HG03558 (cell line): ENCODE results near the gene MFNG.

ENCODE experiments used
- ATAC-seq: cut with Tn5 transposase; IDR thresholded peaks from one replicate; pipeline ENCODE4 v1.9.1; 2021; ENCODE audit warnings: moderate number of reproducible peaks; ENCODE audit not compliant: unreplicated experiment; ENCODE audit errors: extremely low read depth

Gene MFNG

DNA sequence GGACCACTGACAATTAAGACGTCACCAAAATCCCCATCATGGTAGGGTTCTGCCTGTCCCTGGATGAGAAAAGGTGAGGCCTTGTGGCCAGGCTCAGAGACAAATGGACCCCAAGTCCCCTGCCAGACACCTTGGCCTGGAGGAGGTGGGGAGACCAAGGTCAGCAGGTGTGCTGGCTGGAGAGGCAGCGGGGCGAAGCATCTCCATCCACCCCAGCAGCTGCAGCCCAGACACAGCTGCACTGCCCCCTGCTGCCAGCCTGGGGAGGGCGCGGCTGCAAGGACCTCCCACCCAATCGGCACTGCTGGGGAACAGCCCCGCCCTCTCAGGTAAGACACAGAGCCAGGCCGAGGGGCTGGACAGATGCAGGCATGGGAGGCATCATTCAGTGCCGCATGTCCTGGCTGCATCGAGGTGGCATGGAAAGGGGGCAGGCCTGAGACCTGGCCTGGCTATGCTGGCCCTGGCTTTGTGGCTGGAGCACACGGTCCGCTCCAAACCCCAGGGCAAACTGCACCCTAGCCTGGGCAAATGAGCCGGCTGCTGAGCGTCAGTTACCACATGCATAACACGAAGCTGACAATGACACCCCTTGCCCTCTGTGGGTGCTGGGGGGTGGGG is 12.2 kb upstream of the MFNG start:
- ATAC-seq = no peak

DNA sequence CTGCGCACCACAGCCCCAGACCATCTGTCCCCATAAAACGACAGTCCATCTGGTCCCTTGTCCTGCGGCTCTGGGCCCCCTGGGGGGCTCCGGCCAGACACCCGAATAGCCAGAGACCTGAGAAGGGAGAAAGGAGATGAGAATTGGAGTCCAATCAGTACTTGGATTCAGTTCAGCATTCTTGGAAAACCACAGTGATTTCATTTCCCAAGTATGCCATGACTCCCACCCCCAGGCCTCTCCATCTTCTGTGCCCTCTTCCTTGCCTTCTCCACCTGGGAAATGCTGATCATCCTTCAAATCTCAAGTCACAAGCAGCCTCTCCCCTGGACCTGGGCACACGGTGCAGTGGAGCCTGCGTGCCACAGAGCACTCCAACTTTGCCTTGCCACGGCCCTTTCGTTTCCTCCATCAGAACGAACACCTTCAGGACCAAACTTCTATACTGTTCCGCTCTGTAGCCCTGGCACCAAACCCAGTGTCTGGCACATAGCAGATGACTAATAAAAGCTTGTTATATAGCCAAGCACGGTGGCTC is 10.9 kb upstream of the MFNG start:
- no peak for ATAC-seq

DNA sequence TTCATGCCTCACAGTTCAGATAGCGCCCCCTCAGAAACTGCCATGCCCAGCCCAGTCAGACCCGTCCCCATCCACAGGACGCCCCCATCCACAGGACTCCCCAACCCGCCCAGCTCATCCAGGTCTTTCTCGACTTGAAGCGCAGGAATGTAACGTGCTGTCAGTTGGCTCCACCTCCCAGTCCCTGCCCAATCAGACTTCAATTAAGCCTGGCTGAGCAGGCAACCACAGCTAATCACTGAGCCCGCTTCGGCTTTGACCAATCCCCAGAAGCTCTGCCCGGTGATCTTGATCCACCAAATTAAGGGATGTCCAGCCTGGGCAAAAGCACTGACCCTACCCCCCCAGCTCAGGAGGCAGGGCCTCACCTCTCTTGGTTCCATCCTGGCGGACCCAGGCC is 10.5 kb upstream of the MFNG start:
- ATAC-seq = no peak

DNA sequence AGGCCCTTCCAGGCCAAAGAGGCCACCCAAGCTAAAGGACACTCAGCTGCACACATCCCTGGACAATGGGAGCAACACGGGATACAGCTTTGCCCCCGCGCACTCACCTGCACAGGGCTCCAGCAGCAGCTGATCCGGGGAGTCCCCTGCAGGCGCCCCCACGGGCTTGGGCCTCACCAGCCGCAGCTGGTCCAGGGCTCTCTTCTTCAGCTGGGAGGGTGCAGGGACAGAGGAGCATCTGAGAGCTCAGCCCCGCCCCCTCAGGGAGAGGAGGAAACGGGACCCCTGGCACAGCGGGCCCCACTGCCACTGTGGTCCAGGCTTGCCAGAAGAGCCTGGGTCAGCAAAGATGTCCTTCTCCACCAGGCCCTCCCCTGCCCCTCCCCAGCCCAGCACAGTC is 7.8 kb upstream of the MFNG start:
- no peak for ATAC-seq

- ATAC-seq = no peak
Measured at GRCh38 chr22:37492428-37493344, 6.5 kb upstream of the MFNG start.

- no peak for ATAC-seq
Measured at GRCh38 chr22:37491559-37492427, 5.6 kb upstream of the MFNG start.

GRCh38 chr22:37491106-37491505 is 4.9 kb upstream of the MFNG start:
- ATAC-seq = no peak

DNA sequence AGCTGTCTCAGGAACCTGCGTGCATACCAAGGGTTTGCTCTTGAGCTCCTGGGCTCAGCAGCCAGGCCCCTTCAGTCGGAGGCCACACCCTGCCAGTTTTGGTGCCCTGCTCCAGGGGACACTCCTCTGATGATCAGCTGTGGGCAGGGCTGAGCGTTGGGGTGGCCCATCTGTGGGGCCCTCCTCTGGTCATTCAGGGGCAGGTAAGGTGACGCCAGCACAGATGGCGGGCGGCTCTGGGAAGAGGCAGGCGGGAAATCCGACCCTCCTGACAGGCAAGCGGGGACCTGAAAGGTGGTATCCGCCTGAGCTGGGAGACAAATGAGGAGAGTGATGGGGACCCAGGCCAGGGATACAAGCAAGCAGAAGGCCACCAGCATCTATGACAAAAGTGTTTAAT is 3.8 kb upstream of the MFNG start:
- no peak for ATAC-seq

GRCh38 chr22:37488337-37489135 is 2.4 kb upstream of the MFNG start:
- no peak for ATAC-seq

- no peak for ATAC-seq
Measured at GRCh38 chr22:37487571-37487970, 1.4 kb upstream of the MFNG start.

DNA sequence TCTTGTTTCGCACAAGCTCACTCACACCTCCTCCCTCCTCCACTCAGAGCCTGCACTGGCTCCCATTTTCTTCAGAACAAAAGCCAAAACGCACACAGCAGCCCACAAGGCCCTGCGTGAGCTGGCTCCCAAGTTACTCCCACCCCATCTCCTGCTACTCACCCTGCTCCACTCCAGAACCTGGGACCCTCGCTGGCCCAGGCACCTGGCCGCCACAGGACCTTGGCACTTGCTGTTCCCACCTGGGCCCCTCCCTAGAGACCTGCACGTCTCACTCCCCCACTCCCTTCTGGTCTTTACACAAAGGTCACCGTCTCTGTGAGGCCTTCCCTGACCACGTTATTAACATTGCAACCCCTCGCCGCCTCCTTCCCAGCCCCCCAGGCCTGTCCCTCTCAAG is 945 bp upstream of the MFNG start:
- no peak for ATAC-seq

DNA sequence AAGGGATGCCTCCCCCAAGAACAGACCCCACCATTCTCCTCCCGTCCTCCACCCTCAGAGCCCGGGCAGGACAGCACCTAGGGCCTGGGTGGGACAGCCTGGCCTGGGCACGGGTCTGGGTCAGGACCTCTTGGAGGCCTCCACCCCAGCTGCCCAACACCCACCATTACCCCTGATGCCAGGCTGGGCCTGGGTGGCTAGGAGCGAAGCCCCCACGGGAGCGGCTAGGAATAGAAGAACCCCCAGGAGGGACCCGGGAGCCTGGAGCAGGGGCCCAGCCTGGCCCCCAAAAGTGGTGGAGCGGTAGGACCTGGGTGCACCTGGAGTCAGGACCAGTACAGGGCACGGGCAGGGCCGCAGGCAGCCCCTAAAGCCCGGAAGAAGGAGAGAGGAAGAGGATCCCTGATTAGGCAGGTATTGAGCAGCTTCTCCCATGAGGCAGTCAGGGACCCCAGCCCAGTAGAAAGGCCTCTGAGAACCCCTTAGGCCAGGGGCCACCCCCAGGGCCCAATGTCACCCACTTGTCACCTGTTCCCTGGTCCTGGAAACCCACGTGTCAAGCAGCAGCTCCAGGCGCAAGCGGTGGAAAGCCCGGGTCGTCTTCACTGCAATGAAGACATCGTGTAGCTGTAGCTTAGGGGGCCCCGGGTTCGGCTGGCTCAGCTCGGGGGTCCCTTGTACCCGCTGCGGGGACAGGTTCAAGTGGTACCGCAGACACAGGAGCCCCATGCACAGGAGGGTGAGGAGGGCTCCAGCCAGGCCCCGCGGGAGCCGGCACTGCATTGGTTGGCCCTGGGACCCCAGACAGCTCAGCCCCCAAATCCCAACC is 575 bp downstream of the MFNG start:
- no peak for ATAC-seq

- ATAC-seq = no peak
Measured at GRCh38 chr22:37484480-37485394, 1.4 kb downstream of the MFNG start.

GRCh38 chr22:37483050-37483449 is 3.1 kb downstream of the MFNG start:
- no peak for ATAC-seq

- no peak for ATAC-seq
Measured at GRCh38 chr22:37482244-37482643, 3.9 kb downstream of the MFNG start.

DNA sequence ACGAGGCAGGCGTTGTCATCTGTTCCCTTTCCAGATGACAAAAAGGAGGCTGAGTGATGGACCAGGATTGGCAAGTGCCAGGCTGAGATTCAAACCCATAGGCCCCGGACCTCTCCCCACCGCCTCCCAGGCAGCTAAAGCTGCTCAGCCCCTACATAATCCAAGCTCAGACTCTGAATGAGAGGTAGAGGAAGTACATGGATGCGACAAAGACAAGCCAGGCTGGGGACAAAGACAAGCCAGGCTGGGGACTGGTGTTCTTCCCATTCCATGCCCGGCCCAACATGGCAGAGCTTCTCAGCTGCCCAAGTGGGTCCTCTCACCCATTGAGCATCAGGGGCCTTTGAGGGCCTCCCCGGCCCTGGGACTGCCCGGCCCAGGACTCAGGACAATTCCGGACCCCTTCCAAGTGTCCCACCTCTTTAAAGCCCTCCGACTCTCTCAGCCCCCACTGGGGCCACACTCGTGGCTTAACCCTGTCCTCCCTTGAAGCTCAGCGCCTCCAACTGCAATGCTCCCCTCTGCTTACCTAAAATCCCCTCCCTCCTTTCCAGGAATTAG is 4.8 kb downstream of the MFNG start:
- no peak for ATAC-seq
